Psoas muscle (tissue), 8 donors: ENCODE results near the gene TTC29. TPM values are rescaled to one million over a fixed set of nuclear protein-coding genes. Genes with fewer than 3 reads are reported as not detected.

Source experiments
- ATAC-seq, 4 donors: fragments of 200-7000 bp; cut with Tn5 transposase; one replicate each; pipeline ENCODE4 v1.9.1; 2020; ENCODE audit warnings: moderate library complexity in 3 of 4, mild to moderate bottlenecking in 2 of 4
- DNase-seq, 2 donors: peaks; one replicate each; pipeline ENCODE4 v3.0.0-alpha.2; 2020
- H3K27ac ChIP-seq: fragments of 200-600 bp; one replicate; pipeline ENCODE4 v1.8.0; 2022
- H3K27me3 ChIP-seq, 3 donors: fragments of 200-600 bp in 1 of 3; one replicate each; pipeline versions ENCODE4 v1.6.1 to v1.8.0; 2013 to 2022; ENCODE audit warnings: low read length in 2 of 3, mild to moderate bottlenecking in 2 of 3, moderate library complexity in 1 of 3; ENCODE audit not compliant: insufficient read depth in 3 of 3
- H3K36me3 ChIP-seq, 2 donors: fragments of 200-600 bp in 1 of 2; one replicate each; pipeline versions ENCODE4 v1.6.1 to v1.8.0; 2013 to 2022; ENCODE audit warnings: low read depth in 1 of 2, mild to moderate bottlenecking in 1 of 2, moderate library complexity in 1 of 2; ENCODE audit not compliant: insufficient read depth in 1 of 2
- H3K4me1 ChIP-seq: fragments of 200-600 bp; one replicate; pipeline ENCODE4 v1.8.0; 2022
- H3K4me3 ChIP-seq: fragments of 200-600 bp; one replicate; pipeline ENCODE4 v1.8.0; 2022; ENCODE audit warnings: mild to moderate bottlenecking
- H3K9me3 ChIP-seq: fragments of 200-600 bp; one replicate; pipeline ENCODE4 v1.8.0; 2022
- CTCF ChIP-seq: fragments of 200-600 bp; IDR thresholded peaks from one replicate; pipeline ENCODE4 v1.8.0; 2022; ENCODE audit warnings: antibody characterized with exemption
- WGBS, 3 donors: extraction: QIAGEN DNeasy Blood & Tissue Kit; methylation state at CpG; one replicate each; pipeline versions ENCODE4 v1.1.6 to v1.1.7; 2013; 5-methylcytosine and 5-hydroxymethylcytosine counted together
- intact Hi-C, 2 donors: fragments of 100-400 bp; cut with DNase I; formaldehyde crosslinking; loops; one replicate each; pipeline versions ENCODE4 v1.11.0 to v1.14.2; 2022
- polyA plus RNA-seq, 3 donors: library from polyadenylated mRNA; stranded (reverse); fragments of 200-250 nt; gene quantifications; one replicate each; pipeline ENCODE4 v1.2.3, GENCODE V29; 2013
- total RNA-seq, 4 donors: library from RNA; stranded (reverse); fragmentation: NEBNext Ultra II Directional in 2 of 4; extraction: Animal tissue kit (Norgen Biotek cat#: 25700) in 2 of 4; gene quantifications; one replicate each; pipeline versions ENCODE4 v1.2.1 to v1.2.4, GENCODE V29; 2021 to 2023
- donor health status: healthy with polysubstance abuse.
- donor health status: DM: no; HTN: no; CAD: no; lungs with moderate emphysema.
- donor health status: Bipolar disorder and iron deficiency.
- donor health status: healthy.
- donor health status: DM: yes; HTN: yes; CAD: no.
- donor health status: DM: no; HTN: no; CAD: no.
- donor health status: DM: no; HTN: no; CAD: no.
- donor health status: DM: yes; HTN: yes; CAD: no.

The TTC29 gene
- total and polyA plus RNA-seq, 7 donors: 0.03 TPM; not detected in 6

DNA sequence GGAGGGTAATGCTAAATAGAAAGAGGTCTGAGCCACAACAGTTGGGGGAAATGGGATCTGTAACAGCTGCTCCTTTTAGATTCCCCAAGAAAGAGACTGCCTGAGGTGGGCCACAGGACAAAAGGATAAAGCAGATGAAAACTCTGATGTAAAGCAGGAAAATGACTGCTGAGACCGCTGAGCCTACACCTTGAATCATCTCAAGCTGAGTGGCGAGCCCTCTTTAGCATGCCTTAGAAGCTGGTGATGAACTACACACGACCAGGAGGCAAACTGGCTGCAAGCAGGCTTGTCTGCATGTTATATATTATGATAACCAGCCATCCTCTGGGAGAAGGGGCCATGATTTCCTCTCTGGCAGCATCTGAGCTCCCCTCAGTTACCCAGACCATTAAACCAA lies 88.4 kb downstream of the TTC29 start:
- intact Hi-C loops: no loop called here
- no peak for ATAC-seq
- TF ChIP-seq CTCF: no peak

GRCh38 chr4:146855761-146856160 lies 89.9 kb downstream of the TTC29 start:
- no peak for ATAC-seq
- intact Hi-C loops: no loop called here

More for the DNA sequence above, 88.4 kb downstream of the TTC29 start:
- no peak overlapping the region for H3K27ac ChIP-seq
- peaks cover 0 to 4% (median 2%) of the 10 kb centered on the region in 3 donors for H3K27me3 ChIP-seq
- H3K4me1 ChIP-seq: no peaks in the 10 kb centered on the region
- no peaks in the 10 kb centered on the region for H3K36me3 ChIP-seq
- no peaks in the 10 kb centered on the region for H3K9me3 ChIP-seq
- H3K4me3 ChIP-seq: no peak overlapping the region
- WGBS, 3 donors: 48 to 57% (median 51%) methylated on average over 3 of the region's 3 CpGs
- no peak for DNase-seq

GRCh38 chr4:146852360-146852759 lies 93.3 kb downstream of the TTC29 start:
- intact Hi-C loops: no loop called here
- WGBS, 3 donors: 58 to 74% (median 70%) methylated on average over 2 of the region's 2 CpGs
- Histone ChIP-seq H3K27me3 (peaks cover 0 to 4% (median 0%) of the 10 kb centered on the region in 3 donors), H3K9me3 (no peaks in the 10 kb centered on the region), H3K27ac (no peak overlapping the region), H3K4me1 (no peaks in the 10 kb centered on the region), H3K4me3 (no peak overlapping the region), H3K36me3 (no peaks in the 10 kb centered on the region)
- DNase-seq (no peak), ATAC-seq (no peak)
- no peak for TF ChIP-seq CTCF

More at GRCh38 chr4:146855761-146856160, 89.9 kb downstream of the TTC29 start:
- Histone ChIP-seq H3K9me3 (no peaks in the 10 kb centered on the region), H3K27ac (no peak overlapping the region), H3K4me1 (no peaks in the 10 kb centered on the region), H3K27me3 (peaks cover 0 to 4% (median 2%) of the 10 kb centered on the region in 3 donors), H3K4me3 (no peak overlapping the region), H3K36me3 (no peaks in the 10 kb centered on the region)
- DNase-seq: no peak
- no peak for TF ChIP-seq CTCF
- 79 to 91% (median 84%) methylated on average over 4 of the region's 4 CpGs for WGBS, 3 donors

DNA sequence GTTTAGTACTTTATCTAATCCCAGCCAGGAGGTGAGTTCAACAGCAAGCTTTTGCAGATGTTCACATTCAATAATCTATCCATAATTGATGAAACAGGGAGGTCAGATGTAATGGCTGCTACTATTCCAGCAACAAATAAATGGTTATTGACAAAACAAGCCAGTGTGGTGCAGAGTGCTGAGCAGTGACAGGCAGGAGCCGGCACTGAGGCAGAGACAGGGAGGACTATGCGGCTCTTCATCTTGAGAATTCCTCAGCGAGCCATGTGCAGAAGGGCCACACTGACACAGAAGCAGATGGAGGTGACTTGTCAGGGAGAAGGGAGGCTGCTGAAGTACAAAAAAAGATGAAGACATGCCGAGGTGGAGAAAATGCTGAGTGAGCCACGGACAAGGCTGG lies 98.3 kb downstream of the TTC29 start:
- no peak for ATAC-seq
- no peak for DNase-seq

More for the DNA sequence above, 98.3 kb downstream of the TTC29 start:
- no peaks in the 10 kb centered on the region for H3K27me3 ChIP-seq
- intact Hi-C loops: no loop called here
- no peak overlapping the region for H3K27ac ChIP-seq
- 77 to 85% (median 80%) methylated on average over 5 of the region's 5 CpGs for WGBS, 3 donors
- H3K4me3 ChIP-seq: no peak overlapping the region
- H3K9me3 ChIP-seq: no peaks in the 10 kb centered on the region
- no peaks in the 10 kb centered on the region for H3K36me3 ChIP-seq
- TF ChIP-seq CTCF: no peak
- no peaks in the 10 kb centered on the region for H3K4me1 ChIP-seq
